ENCODE results near the gene SZRD1. TPM values are rescaled to one million over a fixed set of nuclear protein-coding genes. Genes with fewer than 3 reads are reported as not detected.
A peak's percentile ranks its signal among the peaks of the same experiment; 100 is the strongest.

SZRD1 gene
- total RNA-seq (10 to 100 TPM; 47.8 to 57.9 TPM), polyA plus RNA-seq (ENCODE audit: insufficient read depth, low read depth, low replicate concordance) (88.5 TPM)
- long read RNA-seq, donor 1, transcript SZRD1-203 (4 exons, 892 nt), result minor isoform, 7 of 107 reads
- long read RNA-seq, donor 1, transcript SZRD1-210 (3 exons, 3,401 nt), result minor isoform, 18 of 107 reads
- long read RNA-seq, donor 1, transcript SZRD1-202 (3 exons, 3,447 nt), result major isoform, 23 of 107 reads
- long read RNA-seq, donor 1, transcript SZRD1-201 (4 exons, 3,636 nt), result minor isoform, 11 of 107 reads
- long read RNA-seq, donor 1, partial matches to known transcripts, result 48 of 107 reads
- long read RNA-seq, donor 1, other reads (novel, unspliced or antisense), result 0 of 107 reads
- long read RNA-seq, donor 2, transcript SZRD1-201 (4 exons, 3,636 nt), result minor isoform, 8 of 42 reads
- long read RNA-seq, donor 2, transcript SZRD1-202 (3 exons, 3,447 nt), result major isoform, 14 of 42 reads
- long read RNA-seq, donor 2, partial matches to known transcripts, result 15 of 42 reads
- long read RNA-seq, donor 2, other reads (novel, unspliced or antisense), result 0 of 42 reads

- WGBS, 2 donors, result 3% methylated on average over 17 to 24 of the region's 24 CpGs
- Histone ChIP-seq H3K36me3 (ENCODE audit: low read depth, missing control alignments) (no peaks in the 10 kb centered on the region), H3K4me3 (peak within 1 kb of the TSS; percentile 78 to 89), H3K27me3 (no peaks in the 10 kb centered on the region), H3K27ac (peak within 1 kb of the TSS; percentile 98 to 99), H3K4me1 (peaks cover 11% of the 10 kb centered on the region), H3K9me3 (no peaks in the 10 kb centered on the region)
- TF ChIP-seq CTCF (IDR thresholded peaks at IDR 0.05) (no peak), POLR2A (IDR thresholded peaks at IDR 0.05) (no peak)
- intact Hi-C loops (cut with DNase I; ENCODE audit: low total_unique reads), result no loop called here
- peak; percentile 99 for DNase-seq
Measured at GRCh38 chr1:16366722-16367257, at the start of gene SZRD1. Gene SZRD1 (plus strand): TSS chr1:16367242. CDS start chr1:16367258, 16 bp downstream.

- no peak for TF ChIP-seq POLR2A (IDR thresholded peaks at IDR 0.05)
- no peak for TF ChIP-seq CTCF (IDR thresholded peaks at IDR 0.05)
Measured at GRCh38 chr1:16318555-16318954, 48.5 kb upstream of the SZRD1 start.

GRCh38 chr1:16321176-16321867, 45.7 kb upstream of the SZRD1 start:
- no peak overlapping the region for H3K4me3 ChIP-seq
- H3K36me3 ChIP-seq (ENCODE audit: low read depth, missing control alignments), result no peaks in the 10 kb centered on the region
- no peaks in the 10 kb centered on the region for H3K4me1 ChIP-seq
- no peaks in the 10 kb centered on the region for H3K9me3 ChIP-seq
- 72 to 75% methylated on average over 4 of the region's 4 CpGs for WGBS, 2 donors
- DNase-seq, result no peak
- TF ChIP-seq POLR2A (IDR thresholded peaks at IDR 0.05) (no peak), CTCF (IDR thresholded peaks at IDR 0.05) (no peak)
- no peaks in the 10 kb centered on the region for H3K27me3 ChIP-seq
- intact Hi-C loops (cut with DNase I; ENCODE audit: low total_unique reads), result no loop called here
- H3K27ac ChIP-seq, result no peak overlapping the region

More at GRCh38 chr1:16318555-16318954, 48.5 kb upstream of the SZRD1 start:
- intact Hi-C loops (cut with DNase I; ENCODE audit: low total_unique reads), result no loop called here
- DNase-seq, result peak; percentile 41
- Histone ChIP-seq H3K4me1 (peaks cover 6% of the 10 kb centered on the region), H3K36me3 (ENCODE audit: low read depth, missing control alignments) (no peaks in the 10 kb centered on the region), H3K27ac (no peak overlapping the region), H3K9me3 (no peaks in the 10 kb centered on the region), H3K27me3 (no peaks in the 10 kb centered on the region), H3K4me3 (no peak overlapping the region)
- WGBS, 2 donors, result 57 to 64% methylated on average over 3 of the region's 3 CpGs

- H3K27ac ChIP-seq, result no peak overlapping the region
- 95 to 97% methylated on average over 6 of the region's 6 CpGs for WGBS, 2 donors
- intact Hi-C loops (cut with DNase I; ENCODE audit: low total_unique reads), result no loop called here
Measured at GRCh38 chr1:16324456-16324890, 42.6 kb upstream of the SZRD1 start.

More at GRCh38 chr1:16324456-16324890, 42.6 kb upstream of the SZRD1 start:
- no peak for DNase-seq
- TF ChIP-seq POLR2A (IDR thresholded peaks at IDR 0.05), result no peak
- TF ChIP-seq CTCF (IDR thresholded peaks at IDR 0.05), result no peak
- Histone ChIP-seq H3K4me3 (no peak overlapping the region), H3K4me1 (no peaks in the 10 kb centered on the region), H3K9me3 (no peaks in the 10 kb centered on the region), H3K36me3 (ENCODE audit: low read depth, missing control alignments) (no peaks in the 10 kb centered on the region), H3K27me3 (no peaks in the 10 kb centered on the region)
